SU-DHL-6 (cell line): ENCODE measurements around the gene SLC6A3.

Source experiments
- H2AFZ ChIP-seq: fragments of 200-600 bp; sonication (generic); 2 replicates; pipeline ENCODE4 v1.6.1; 2014; ENCODE audit warnings: low read depth, mild to moderate bottlenecking, moderate library complexity, mixed read lengths, antibody characterized with exemption, low read length; ENCODE audit not compliant: severe bottlenecking
- H3F3A ChIP-seq: fragments of 200-600 bp; shearing (Covaris generic); 2 replicates; pipeline ENCODE4 v1.6.0; 2016; ENCODE audit warnings: antibody characterized with exemption, mild to moderate bottlenecking; ENCODE audit not compliant: insufficient read depth
- H3K27ac ChIP-seq: fragments of 200-600 bp; sonication (generic); 2 replicates; pipeline ENCODE4 v1.5.1; 2016; ENCODE audit warnings: low read depth, mild to moderate bottlenecking, low read length, moderate library complexity, mixed read lengths
- H3K27me3 ChIP-seq: fragments of 200-600 bp; sonication (generic), shearing (Covaris generic); 2 replicates; pipeline ENCODE4 v1.6.0; 2014; ENCODE audit warnings: mild to moderate bottlenecking, low read length
- H3K36me3 ChIP-seq: fragments of 200-600 bp; sonication (generic); 2 replicates; pipeline ENCODE4 v1.6.1; 2014; ENCODE audit warnings: mild to moderate bottlenecking, low read length, mixed read lengths
- H3K4me2 ChIP-seq: fragments of 300-600, 200-600 bp; shearing (Covaris generic), sonication (generic); 2 replicates; pipeline ENCODE4 v1.6.0; 2014; ENCODE audit warnings: low read length, low read depth, mild to moderate bottlenecking; ENCODE audit not compliant: poor library complexity, severe bottlenecking
- H3K4me3 ChIP-seq: fragments of 200-600 bp; sonication (generic); 2 replicates; pipeline ENCODE4 v1.5.1; 2014; ENCODE audit warnings: antibody characterized with exemption, low read length, mild to moderate bottlenecking, mixed read lengths; ENCODE audit not compliant: insufficient read depth, poor library complexity, severe bottlenecking
- H3K79me2 ChIP-seq: fragments of 200-600 bp; sonication (generic); 2 replicates; pipeline ENCODE4 v1.6.1; 2014; ENCODE audit warnings: mild to moderate bottlenecking, low read length, moderate library complexity; ENCODE audit not compliant: insufficient read depth
- H3K9ac ChIP-seq: fragments of 200-600 bp; sonication (generic); 2 replicates; pipeline ENCODE4 v1.7.0; 2014; ENCODE audit warnings: mild to moderate bottlenecking, low read length
- H3K9me2 ChIP-seq: fragments of 200-600 bp; sonication (generic); replicated peaks from 2 replicates; pipeline ENCODE4 v1.6.1; 2014; ENCODE audit warnings: low read length; ENCODE audit not compliant: insufficient read depth
- H3K9me3 ChIP-seq: fragments of 200-600 bp; sonication (generic); 2 replicates; pipeline ENCODE4 v1.6.1; 2014; ENCODE audit warnings: low read length, mixed read lengths; ENCODE audit not compliant: insufficient read depth
- H4K20me1 ChIP-seq: fragments of 200-600 bp; sonication (generic); 2 replicates; pipeline ENCODE4 v1.6.1; 2014; ENCODE audit warnings: low read depth, mild to moderate bottlenecking, antibody characterized with exemption, low read length, moderate library complexity, mixed read lengths
- CTCF ChIP-seq: fragments of 200-600 bp; sonication (generic); IDR thresholded peaks from one replicate; pipeline ENCODE4 v1.5.1; 2017; ENCODE audit warnings: antibody characterized with exemption, mild to moderate bottlenecking, low read length, moderate library complexity; ENCODE audit not compliant: insufficient read depth, poor library complexity, severe bottlenecking
- EZH2phosphoT487 ChIP-seq: fragments of 200-600 bp; sonication (generic), shearing (Covaris generic); conservative IDR thresholded peaks from 2 replicates; pipeline ENCODE4 v1.6.1; 2018; ENCODE audit warnings: mild to moderate bottlenecking, antibody characterized with exemption, low read length, moderate library complexity, mixed read lengths

Gene SLC6A3

DNA sequence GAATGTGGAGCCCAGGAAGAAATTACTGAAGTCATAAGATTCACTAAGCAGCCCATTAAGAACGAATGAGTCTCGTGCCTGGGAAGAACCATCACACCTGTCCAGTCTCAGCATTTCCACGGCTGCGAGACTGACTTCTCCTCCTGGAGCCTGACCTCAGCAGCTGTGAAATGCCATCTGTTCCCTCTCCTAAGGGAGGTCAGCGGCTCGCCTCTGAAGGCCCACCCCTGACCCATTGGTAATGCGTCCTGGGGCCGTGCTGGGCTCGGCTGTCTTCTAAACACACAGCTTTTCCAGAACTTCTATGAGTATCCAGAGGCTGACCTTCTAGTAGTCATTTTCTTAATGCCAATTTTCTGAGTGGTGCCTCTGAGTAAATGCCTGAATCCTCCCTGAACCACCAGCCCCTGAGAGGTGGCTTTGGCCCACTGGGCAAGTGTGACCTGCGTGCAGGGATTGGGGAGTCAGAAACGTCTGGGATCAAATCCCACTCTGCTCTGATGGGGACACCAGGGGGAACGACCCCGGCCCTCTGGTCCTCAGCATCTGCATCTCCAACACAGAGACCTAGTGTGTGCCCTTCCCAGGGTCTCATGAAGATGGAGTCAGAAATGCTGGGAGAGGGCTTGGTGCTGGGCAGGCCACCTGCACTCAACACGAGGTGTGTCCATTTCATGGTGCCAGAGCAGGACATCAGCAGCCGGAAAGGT is 5.7 kb downstream of the SLC6A3 start:
- no peak for TF ChIP-seq CTCF
- TF ChIP-seq EZH2phosphoT487 = no peak
- no peaks in the 10 kb centered on the region for H3K79me2 ChIP-seq
- H3K4me2 ChIP-seq = no peak overlapping the region
- no peaks in the 10 kb centered on the region for H3K9me2 ChIP-seq
- no peaks in the 10 kb centered on the region for H3F3A ChIP-seq
- no peak overlapping the region for H3K4me3 ChIP-seq
- H2AFZ ChIP-seq = no peak overlapping the region
- no peaks in the 10 kb centered on the region for H4K20me1 ChIP-seq
- H3K27me3 ChIP-seq = no peaks in the 10 kb centered on the region
- no peak overlapping the region for H3K9ac ChIP-seq
- H3K9me3 ChIP-seq = no peaks in the 10 kb centered on the region
- H3K27ac ChIP-seq = no peak overlapping the region
- H3K36me3 ChIP-seq = no peaks in the 10 kb centered on the region

GRCh38 chr5:1438871-1439270 is 6.4 kb downstream of the SLC6A3 start:
- H3K79me2 ChIP-seq = no peaks in the 10 kb centered on the region
- H3K27ac ChIP-seq = no peak overlapping the region
- H3K4me3 ChIP-seq = no peak overlapping the region
- H3K9ac ChIP-seq = no peak overlapping the region
- no peaks in the 10 kb centered on the region for H3K36me3 ChIP-seq
- no peak for TF ChIP-seq CTCF
- TF ChIP-seq EZH2phosphoT487 = no peak
- H2AFZ ChIP-seq = no peak overlapping the region
- no peaks in the 10 kb centered on the region for H3K9me3 ChIP-seq
- no peaks in the 10 kb centered on the region for H3K9me2 ChIP-seq
- no peak overlapping the region for H3K4me2 ChIP-seq
- H3F3A ChIP-seq = no peaks in the 10 kb centered on the region
- H3K27me3 ChIP-seq = no peaks in the 10 kb centered on the region
- H4K20me1 ChIP-seq = no peaks in the 10 kb centered on the region

DNA sequence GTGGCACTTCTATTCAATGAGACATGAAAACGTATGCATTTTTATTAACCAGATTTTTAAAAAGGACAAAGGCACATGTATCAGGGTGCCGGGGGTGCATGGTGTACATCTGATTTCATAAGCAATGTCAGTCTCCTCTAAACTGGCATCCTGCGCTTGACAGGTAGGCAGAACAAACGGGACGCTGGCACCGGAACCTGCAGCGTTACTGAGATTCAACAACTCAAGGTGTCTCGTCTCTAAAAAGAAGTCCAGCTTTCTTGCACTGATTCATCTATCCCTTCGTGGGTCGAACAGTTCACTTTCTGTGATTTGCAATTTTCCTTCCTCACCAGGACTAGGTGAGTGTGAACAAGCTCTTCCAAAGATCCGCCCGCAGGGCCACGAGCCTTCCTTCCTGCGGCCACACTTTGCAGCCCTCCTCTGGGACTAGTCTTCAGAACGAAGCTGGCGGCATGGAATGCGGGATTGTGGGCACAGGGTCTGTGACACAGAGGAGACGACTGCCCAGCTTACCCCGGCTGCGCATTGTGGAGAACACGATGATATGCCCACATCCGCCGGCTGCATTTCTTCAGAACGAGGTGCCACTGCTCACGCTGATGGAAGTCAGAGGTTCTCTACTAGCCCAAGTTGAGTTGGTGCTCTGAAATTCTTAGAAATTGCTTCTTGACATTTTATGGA is 7.2 kb downstream of the SLC6A3 start:
- H3K4me2 ChIP-seq = no peak overlapping the region
- H2AFZ ChIP-seq = no peak overlapping the region

More for the DNA sequence above, 7.2 kb downstream of the SLC6A3 start:
- H3K79me2 ChIP-seq = no peaks in the 10 kb centered on the region
- H4K20me1 ChIP-seq = no peaks in the 10 kb centered on the region
- no peak for TF ChIP-seq CTCF
- TF ChIP-seq EZH2phosphoT487 = no peak
- H3K4me3 ChIP-seq = no peak overlapping the region
- H3K9me2 ChIP-seq = no peaks in the 10 kb centered on the region
- H3K27ac ChIP-seq = no peak overlapping the region
- H3F3A ChIP-seq = no peaks in the 10 kb centered on the region
- H3K36me3 ChIP-seq = no peaks in the 10 kb centered on the region
- H3K9me3 ChIP-seq = no peaks in the 10 kb centered on the region
- H3K9ac ChIP-seq = no peak overlapping the region
- no peaks in the 10 kb centered on the region for H3K27me3 ChIP-seq
